K562 (cell line): ENCODE measurements around the gene SLC26A11.

Source experiments
- CEBPB ChIP-seq: fragments of 450-650 bp; IDR thresholded peaks from 2 replicates; pipeline ENCODE4 v1.6.1; 2016; ENCODE audit warnings: missing genetic modification characterization, missing compliant biosample characterization
- CTCF ChIP-seq, 3 experiments: IDR thresholded peaks in 2 of 3; conservative IDR thresholded peaks in 1 of 3; 2 replicates each; pipeline ENCODE4 v1.5.1; 2011 to 2012; ENCODE audit warnings: low read length in 3 of 3, mild to moderate bottlenecking in 3 of 3, control low read depth in 2 of 3, improper control_type of control experiment in 1 of 3, inconsistent platforms in 1 of 3, low read depth in 1 of 3, mixed read lengths in 1 of 3, moderate library complexity in 1 of 3; ENCODE audit not compliant: insufficient read depth in 2 of 3
- ELF4 ChIP-seq: fragments of 450-650 bp; formaldehyde crosslinking; IDR thresholded peaks from 2 replicates; pipeline ENCODE4 v1.4.0; 2022; ENCODE audit warnings: missing genetic modification characterization
- ELK1 ChIP-seq: sonication (generic); formaldehyde crosslinking; IDR thresholded peaks from 2 replicates; pipeline ENCODE4 v1.8.1; 2022; ENCODE audit warnings: missing genetic modification reagents
- PHF21A ChIP-seq: fragments of 450-650 bp; IDR thresholded peaks from 2 replicates; pipeline ENCODE4 v1.6.1; 2017; ENCODE audit warnings: low read depth, borderline replicate concordance
- RNF2 ChIP-seq: sonication (generic); IDR thresholded peaks from 2 replicates; pipeline ENCODE4 v1.6.1; 2016
- SMAD4 ChIP-seq: fragments of 250-450 bp; sonication (Bioruptor Pico); conservative IDR thresholded peaks from 2 replicates; pipeline ENCODE4 v1.8.0; 2021; ENCODE audit warnings: inconsistent platforms, mild to moderate bottlenecking, moderate library complexity
- TAF1 ChIP-seq: IDR thresholded peaks from 2 replicates; pipeline ENCODE4 v1.6.1; 2011; ENCODE audit warnings: mild to moderate bottlenecking, low read length, moderate library complexity; ENCODE audit not compliant: insufficient read depth, control insufficient read depth, severe bottlenecking; ENCODE audit errors: extremely low read depth
- ZNF407 ChIP-seq: fragments of 450-650 bp; IDR thresholded peaks from 2 replicates; pipeline ENCODE4 v1.6.1; 2016; ENCODE audit warnings: low read depth
- ZNF76 ChIP-seq: fragments of 250-450 bp; sonication (Bioruptor Pico); IDR thresholded peaks from 2 replicates; pipeline ENCODE4 v1.4.0; 2020; ENCODE audit warnings: mild to moderate bottlenecking, moderate library complexity, borderline replicate concordance
- TF ChIP-seq, protein P1 (sequence below): sonication (generic); formaldehyde crosslinking; IDR thresholded peaks from 2 replicates; pipeline ENCODE4 v1.8.1; 2023; ENCODE audit warnings: mild to moderate bottlenecking, missing genetic modification reagents
- TF ChIP-seq, protein P2 (sequence below): sonication (generic); formaldehyde crosslinking; IDR thresholded peaks from 2 replicates; pipeline ENCODE4 v1.8.0; 2023; ENCODE audit warnings: mild to moderate bottlenecking, missing genetic modification reagents

DNA sequence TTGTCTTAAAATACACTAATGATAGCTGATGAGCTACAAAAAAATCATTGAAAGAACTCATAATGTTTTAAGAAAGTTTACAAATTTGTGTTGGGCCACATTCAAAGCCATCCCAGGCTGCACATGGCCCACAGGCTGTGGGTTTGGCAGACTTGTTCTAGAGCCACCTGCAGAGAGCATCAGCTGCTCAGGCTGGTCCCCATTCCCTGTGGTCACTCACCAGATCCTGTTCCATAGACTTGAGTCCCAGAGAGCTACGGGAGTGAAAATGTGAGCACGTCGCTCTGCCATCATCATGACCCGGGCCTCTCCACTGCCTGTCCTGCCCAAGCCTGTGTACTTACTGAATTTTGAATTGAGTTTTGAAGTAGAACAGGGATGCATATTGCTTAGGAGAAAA is 6.9 kb downstream of the SLC26A11 start:
- TF ChIP-seq TAF1 (no peak), ZNF407 (no peak), RNF2 (no peak), ELF4 (CRISPR knock-in tag) (no peak), ZNF76 (no peak), ELK1 (CRISPR knock-in tag) (no peak), CEBPB (tag) (no peak), PHF21A (no peak), SMAD4 (CRISPR knock-in tag) (no peak), CTCF (IDR thresholded peaks at IDR 0.05 in 2 of 3, conservative IDR thresholded peaks at IDR 0.05 in 1 of 3; ENCODE audit: insufficient read depth in 2 of 3, low read depth in 1 of 3, low read length in 3 of 3) (no peak)
- TF ChIP-seq, protein P1, sequence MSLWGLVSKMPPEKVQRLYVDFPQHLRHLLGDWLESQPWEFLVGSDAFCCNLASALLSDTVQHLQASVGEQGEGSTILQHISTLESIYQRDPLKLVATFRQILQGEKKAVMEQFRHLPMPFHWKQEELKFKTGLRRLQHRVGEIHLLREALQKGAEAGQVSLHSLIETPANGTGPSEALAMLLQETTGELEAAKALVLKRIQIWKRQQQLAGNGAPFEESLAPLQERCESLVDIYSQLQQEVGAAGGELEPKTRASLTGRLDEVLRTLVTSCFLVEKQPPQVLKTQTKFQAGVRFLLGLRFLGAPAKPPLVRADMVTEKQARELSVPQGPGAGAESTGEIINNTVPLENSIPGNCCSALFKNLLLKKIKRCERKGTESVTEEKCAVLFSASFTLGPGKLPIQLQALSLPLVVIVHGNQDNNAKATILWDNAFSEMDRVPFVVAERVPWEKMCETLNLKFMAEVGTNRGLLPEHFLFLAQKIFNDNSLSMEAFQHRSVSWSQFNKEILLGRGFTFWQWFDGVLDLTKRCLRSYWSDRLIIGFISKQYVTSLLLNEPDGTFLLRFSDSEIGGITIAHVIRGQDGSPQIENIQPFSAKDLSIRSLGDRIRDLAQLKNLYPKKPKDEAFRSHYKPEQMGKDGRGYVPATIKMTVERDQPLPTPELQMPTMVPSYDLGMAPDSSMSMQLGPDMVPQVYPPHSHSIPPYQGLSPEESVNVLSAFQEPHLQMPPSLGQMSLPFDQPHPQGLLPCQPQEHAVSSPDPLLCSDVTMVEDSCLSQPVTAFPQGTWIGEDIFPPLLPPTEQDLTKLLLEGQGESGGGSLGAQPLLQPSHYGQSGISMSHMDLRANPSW (CRISPR knock-in tag): no peak
- TF ChIP-seq, protein P2, sequence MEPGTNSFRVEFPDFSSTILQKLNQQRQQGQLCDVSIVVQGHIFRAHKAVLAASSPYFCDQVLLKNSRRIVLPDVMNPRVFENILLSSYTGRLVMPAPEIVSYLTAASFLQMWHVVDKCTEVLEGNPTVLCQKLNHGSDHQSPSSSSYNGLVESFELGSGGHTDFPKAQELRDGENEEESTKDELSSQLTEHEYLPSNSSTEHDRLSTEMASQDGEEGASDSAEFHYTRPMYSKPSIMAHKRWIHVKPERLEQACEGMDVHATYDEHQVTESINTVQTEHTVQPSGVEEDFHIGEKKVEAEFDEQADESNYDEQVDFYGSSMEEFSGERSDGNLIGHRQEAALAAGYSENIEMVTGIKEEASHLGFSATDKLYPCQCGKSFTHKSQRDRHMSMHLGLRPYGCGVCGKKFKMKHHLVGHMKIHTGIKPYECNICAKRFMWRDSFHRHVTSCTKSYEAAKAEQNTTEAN: no peak
